GM19372 (cell line): ENCODE data around the gene AHSP.
"Not testable (repeated sequence)": the region's sequence is repeated elsewhere in the genome, so short reads cannot be mapped to it uniquely, and the experiment has no call there.

Experiments used
- ATAC-seq: cut with Tn5 transposase; IDR thresholded peaks from one replicate; pipeline ENCODE4 v1.9.1; 2021; ENCODE audit warnings: mild to moderate bottlenecking, low read depth, moderate library complexity; ENCODE audit not compliant: unreplicated experiment

The AHSP gene

GRCh38 chr16:31529937-31530312 lies 2.2 kb downstream of the AHSP start:
- no peak for ATAC-seq

- no peak for ATAC-seq
Observed at GRCh38 chr16:31530405-31530804, 2.7 kb downstream of the AHSP start.

- no peak for ATAC-seq
Observed at GRCh38 chr16:31531096-31531495, 3.4 kb downstream of the AHSP start.

GRCh38 chr16:31532120-31532519 lies 4.4 kb downstream of the AHSP start:
- ATAC-seq = no peak

GRCh38 chr16:31532896-31533295 lies 5.2 kb downstream of the AHSP start:
- ATAC-seq = no peak

- ATAC-seq = no peak
Observed at GRCh38 chr16:31535737-31536136, 8.0 kb downstream of the AHSP start.

- no peak for ATAC-seq
Observed at GRCh38 chr16:31536804-31537361, 9.2 kb downstream of the AHSP start.

- no peak for ATAC-seq
Observed at GRCh38 chr16:31537362-31538242, 9.9 kb downstream of the AHSP start.

GRCh38 chr16:31538243-31538598 lies 10.5 kb downstream of the AHSP start:
- not testable (repeated sequence) for ATAC-seq

- not testable (repeated sequence) for ATAC-seq
Observed at GRCh38 chr16:31539762-31540161, 12.1 kb downstream of the AHSP start.

- no peak for ATAC-seq
Observed at GRCh38 chr16:31542763-31543162, 15.1 kb downstream of the AHSP start.

- ATAC-seq = no peak
Observed at GRCh38 chr16:31561426-31562233, 33.9 kb downstream of the AHSP start.

GRCh38 chr16:31568577-31569359 lies 41.1 kb downstream of the AHSP start:
- no peak for ATAC-seq

GRCh38 chr16:31569360-31569717 lies 41.6 kb downstream of the AHSP start:
- ATAC-seq = no peak

- no peak for ATAC-seq
Observed at GRCh38 chr16:31572821-31573220, 45.1 kb downstream of the AHSP start.

- not testable (repeated sequence) for ATAC-seq
Observed at GRCh38 chr16:31574159-31574558, 46.5 kb downstream of the AHSP start.

GRCh38 chr16:31577411-31577810 lies 49.7 kb downstream of the AHSP start:
- no peak for ATAC-seq
